NCI-H1092 (cell line): ENCODE measurements around the gene MTHFR.
A peak's percentile ranks its signal among the peaks of the same experiment; 100 is the strongest.

ENCODE experiments used
- DNase-seq: peaks from one replicate; lab custom pipeline; 2025; lab: John Stamatoyannopoulos, UW

Gene MTHFR

DNA sequence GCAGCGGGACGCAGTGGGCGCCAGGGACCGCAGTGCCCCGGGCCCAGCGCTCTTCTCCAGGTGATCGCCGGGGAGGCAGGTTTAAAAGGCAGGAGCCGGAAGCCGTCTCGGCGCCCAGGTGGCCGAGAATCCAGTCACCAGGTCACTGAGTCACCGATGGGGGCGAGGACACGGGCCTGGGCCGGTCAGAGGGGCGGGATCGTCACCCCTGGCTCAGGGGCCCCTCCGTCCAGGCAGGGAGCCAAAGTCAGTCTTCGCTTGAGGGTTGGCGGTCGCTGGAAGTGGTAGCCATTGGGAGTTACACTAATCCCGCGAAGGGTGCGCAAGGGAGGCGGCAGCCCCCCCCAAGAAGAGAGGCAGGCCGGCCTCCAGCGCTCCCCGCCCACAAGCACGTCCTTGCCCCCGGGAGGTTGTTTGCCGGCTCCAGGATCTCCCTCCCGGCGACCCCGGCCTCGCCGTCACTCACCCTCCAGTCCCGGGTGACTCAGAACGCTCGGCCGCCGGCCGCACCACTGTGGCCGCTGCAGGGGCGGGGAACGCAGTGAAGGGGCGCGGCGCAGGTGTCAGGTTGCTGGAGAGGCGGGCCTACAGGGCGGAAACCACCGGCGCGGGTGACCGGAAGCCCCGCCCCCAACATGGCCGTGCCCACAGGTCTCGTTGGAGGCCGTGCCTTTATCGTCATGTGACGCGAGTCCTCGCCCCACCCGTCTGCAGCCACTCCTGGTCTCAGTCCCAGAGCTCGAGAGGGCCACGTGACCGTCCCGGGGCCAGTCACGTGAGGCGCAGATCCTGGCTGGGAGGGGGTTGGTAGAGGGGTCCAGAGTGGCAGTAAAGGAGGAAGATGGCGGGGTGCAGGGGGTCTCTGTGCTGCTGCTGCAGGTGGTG lies at the start of gene MTHFR, which contains the start of gene CLCN6:
Gene MTHFR (minus strand): TSS at position 543 of the 885 bp plus-strand sequence. CDS start 2,848 bp downstream, outside the sequence.
Gene CLCN6 (plus strand): TSS at position 770 of the 885 bp plus-strand sequence. CDS start 72 bp downstream, at position 842.
- DNase-seq, result peak; percentile 99

DNA sequence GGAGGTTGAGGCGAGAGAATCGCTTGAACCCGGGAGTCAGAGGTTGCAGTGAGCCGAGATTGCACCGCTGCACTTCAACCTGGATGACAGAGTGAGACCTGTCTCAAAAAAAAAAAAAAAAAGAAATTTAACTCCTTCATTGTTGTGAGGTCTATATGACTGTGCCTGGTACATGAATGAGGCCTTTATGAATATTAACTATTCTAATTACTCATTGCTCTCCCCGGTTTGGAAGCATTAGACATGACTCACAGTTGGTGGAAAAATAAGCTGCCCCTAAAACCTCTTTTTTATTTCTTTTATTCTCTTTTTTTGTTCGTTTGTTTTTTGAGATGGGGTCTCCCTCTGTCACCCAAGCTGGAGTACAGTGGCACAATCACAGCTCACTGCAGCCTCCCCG lies 49.7 kb upstream of the MTHFR start:
- DNase-seq, result no peak

DNA sequence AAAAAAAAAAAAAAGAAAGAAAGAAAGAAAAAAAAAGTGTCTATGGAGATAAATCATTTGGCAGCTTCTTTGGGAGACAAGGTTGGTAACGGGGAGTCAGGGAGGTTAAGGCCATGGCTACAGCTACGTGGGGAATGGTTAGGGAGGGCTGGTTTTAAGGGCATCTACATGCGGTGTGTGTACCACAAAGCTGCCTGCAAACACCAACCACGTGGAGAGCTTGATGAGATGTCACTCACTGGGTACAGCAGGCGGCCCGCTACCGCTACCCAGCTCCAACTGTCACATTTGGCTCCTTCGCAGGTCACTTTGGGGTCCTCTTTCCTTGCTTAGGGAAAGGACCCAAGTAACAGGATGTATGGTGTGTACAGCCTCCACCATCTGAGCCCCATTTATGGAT lies 48.8 kb upstream of the MTHFR start:
- DNase-seq, result no peak

DNA sequence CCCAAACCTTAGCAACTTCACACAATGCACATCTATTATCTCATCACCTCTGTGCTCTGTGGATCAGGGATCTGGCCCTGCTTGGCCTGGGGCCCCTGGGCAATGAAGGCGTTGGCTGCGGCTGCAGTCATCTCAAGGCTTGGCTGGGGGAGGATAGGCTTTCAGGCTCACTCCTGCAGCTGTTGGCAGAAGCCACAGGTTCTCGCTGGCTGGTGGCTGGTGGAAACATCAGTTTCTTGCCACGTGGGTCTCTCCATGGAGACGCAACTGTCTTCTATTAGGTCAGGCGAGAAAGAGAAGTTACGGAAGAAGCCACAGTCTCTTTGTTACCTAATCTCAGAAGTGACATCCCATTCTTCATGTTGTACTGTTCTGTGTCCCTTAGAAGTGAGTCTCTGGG lies 45.4 kb upstream of the MTHFR start:
- DNase-seq, result no peak

DNA sequence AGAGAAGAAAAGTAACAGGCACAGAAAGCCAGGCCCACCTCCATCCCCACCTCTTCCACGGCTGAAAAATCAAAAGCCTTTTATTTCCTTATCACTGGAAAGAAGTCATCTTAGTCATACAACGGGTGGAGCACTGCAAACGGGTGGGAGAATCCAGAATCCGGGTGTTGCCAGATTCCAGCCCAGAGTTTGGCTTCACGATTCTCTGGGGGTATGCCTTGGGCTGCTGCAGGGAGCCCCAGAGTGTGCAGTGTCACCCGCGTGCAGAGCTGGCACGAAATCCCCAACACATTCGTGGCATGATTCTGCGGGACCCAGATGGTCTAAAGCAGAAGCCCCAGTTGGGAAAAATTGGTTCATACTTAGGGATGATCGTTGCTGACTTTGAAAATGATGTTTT lies 44.4 kb upstream of the MTHFR start:
- no peak for DNase-seq

DNA sequence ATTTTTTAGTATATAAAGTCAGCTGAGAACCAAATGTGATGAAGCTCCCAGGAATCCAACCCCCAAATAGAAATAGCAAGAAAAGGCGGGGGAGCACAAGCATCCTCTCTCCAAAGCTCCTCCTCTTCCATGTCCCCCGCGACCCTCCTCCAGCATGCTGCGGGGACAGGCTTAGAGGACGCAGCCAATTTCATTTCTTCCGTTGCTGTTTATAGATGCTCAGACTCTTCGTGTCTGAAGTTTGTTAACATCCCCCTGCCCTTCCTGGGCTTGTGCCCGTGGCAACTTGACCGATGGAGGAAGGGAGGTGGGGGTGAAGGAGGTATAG lies 42.6 kb upstream of the MTHFR start:
- DNase-seq, result peak; percentile 52

DNA sequence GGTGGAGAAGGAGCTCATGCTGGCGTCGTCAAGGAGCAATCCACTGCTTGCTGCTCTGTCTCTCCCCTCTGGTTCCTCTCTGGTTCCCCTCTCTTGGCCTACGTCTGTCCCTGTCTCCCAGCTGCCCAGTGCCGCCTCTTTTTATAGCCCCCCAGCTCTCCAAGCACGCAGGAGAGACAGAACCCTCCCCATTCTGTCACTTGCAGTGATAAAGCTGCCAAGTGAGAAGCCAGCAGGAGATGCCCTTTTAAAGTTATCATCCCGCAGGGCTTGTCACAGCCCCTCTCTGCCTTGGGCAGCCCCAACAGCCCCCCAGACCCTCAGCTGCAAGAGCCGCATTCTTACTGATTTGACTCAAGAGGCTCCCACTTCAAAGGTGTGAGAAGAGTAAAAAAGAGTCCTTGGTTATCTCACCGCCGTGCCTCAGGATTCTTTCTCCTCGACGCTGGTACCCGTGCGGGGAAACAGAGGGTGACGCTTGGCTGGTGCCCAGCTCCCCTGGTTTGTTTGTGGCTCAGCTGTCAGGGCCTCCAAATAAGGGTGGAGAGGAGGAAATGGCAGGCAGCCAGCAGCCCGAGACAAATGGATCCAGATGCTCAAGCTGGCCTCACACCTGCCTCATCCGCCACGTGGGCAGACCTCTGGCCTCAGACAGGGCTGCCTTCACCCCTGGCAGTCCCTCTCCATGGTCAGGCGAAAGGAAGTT lies 42.1 kb upstream of the MTHFR start, which contains the start of gene NPPA:
Gene NPPA (minus strand): TSS at position 117 of the 706 bp plus-strand sequence. CDS start 99 bp downstream, at position 18.
- peak; percentile 99 for DNase-seq

DNA sequence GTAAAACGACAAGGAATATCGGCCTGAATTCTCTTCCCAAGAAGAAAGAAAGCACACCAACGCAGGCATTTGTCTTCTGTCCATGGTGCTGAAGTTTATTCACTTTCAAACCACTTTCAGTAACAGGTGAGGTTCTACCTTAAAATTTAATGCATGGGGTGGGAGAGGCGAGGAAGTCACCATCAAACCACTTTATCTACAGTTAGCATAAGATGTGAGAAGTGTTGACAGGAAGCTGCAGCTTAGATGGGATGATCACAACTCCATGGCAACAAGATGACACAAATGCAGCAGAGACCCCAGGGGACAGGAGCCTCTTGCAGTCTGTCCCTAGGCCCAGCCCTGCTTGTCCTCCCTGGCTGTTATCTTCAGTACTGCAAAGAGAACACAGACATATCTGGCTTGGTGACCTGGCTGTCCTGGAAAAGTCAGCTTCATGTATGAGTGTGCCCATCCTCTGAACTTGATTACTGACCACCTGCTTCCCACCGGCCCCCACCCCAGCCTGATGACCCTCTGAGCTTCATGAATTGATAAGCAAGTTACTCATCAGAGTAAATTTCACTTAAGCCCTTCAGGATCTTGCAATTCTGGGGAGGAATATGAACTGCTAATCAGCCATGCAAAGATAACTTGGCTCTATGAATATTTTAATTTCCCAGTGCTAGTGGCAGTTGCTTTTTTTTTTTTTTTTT lies 40.0 kb upstream of the MTHFR start:
- DNase-seq, result no peak

DNA sequence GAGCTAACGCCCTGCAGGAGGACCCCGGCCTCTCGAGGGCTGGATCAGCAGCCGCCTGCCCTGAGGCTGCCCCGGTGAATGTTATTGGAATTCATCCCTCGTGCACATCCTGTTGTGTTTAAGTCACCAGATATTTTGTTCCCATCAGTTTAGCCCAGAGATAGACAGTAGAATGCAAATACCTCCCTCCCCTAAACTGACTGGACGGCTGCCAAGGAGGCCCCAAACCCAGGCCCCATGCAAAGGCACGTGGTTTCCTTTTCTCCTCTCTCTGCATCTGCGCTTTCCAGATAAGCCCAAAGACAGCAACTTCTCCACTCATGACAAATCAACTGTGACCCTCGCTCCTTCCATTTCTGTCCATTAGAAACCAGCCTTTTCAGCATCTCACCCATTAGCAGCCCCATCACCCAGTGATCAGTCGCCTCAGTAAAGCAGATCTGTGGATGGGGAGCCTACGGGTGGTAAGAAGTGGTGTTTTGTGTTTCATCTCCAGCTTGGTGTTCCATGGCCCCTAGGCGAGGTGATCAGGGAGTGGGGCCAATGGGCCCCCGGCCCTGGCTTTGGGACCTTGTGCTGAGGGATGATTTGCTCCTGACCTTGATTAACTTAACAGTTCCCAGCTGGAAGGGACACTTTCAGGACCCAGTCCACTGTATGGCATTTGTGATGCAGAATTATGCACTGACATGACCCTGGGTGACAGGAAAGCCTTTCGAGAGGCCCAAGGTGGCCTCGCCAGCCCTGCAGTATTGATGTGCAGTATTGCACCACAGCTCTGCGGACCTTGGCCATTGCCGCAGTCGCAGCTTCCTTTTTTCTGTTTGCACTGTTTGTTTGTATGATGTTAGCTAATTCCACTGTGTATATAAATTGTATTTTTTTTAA lies 36.6 kb upstream of the MTHFR start:
- no peak for DNase-seq

DNA sequence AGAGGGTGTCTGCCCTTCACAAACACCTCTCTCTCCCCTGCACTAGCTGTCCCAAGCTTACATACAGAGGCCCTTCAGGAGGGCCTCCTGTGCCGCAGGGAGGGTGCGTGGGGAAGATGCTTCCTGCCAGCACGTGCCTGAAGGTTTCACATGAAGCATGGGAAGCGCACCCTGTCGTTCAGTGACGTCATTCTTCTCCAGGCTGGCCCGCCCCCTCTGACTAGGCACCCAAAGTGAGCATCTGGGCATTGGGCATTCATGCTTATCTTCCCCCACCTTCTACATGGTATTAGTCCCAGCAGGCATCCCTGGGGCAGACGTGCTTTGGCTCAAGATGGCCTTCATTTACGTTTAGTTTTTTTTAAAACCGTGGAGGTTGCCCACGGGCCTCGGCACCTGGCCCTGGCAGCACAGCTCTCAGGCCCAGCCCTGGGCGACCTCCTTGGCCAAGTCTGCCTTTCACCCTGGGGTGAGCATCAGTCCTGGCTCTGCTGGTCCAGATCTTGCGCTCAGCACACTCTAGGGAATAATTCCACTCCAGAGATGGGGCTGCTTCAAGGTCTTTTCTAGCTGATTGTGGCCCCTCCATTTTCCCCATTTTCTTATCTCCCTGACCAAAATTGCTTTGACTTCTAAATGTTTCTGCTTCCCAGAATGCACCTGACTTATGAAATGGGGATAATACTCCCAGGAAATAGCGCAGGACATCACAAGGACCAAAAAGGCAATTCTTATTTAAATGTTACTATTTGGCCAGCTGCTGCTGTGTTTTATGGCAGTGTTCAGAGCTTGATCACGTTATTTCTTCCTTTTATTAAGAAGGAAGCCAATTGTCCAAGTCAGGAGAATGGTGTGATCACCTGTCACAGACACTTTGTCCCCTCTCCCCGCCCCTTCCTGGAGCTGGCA lies 35.7 kb upstream of the MTHFR start:
- no peak for DNase-seq

DNA sequence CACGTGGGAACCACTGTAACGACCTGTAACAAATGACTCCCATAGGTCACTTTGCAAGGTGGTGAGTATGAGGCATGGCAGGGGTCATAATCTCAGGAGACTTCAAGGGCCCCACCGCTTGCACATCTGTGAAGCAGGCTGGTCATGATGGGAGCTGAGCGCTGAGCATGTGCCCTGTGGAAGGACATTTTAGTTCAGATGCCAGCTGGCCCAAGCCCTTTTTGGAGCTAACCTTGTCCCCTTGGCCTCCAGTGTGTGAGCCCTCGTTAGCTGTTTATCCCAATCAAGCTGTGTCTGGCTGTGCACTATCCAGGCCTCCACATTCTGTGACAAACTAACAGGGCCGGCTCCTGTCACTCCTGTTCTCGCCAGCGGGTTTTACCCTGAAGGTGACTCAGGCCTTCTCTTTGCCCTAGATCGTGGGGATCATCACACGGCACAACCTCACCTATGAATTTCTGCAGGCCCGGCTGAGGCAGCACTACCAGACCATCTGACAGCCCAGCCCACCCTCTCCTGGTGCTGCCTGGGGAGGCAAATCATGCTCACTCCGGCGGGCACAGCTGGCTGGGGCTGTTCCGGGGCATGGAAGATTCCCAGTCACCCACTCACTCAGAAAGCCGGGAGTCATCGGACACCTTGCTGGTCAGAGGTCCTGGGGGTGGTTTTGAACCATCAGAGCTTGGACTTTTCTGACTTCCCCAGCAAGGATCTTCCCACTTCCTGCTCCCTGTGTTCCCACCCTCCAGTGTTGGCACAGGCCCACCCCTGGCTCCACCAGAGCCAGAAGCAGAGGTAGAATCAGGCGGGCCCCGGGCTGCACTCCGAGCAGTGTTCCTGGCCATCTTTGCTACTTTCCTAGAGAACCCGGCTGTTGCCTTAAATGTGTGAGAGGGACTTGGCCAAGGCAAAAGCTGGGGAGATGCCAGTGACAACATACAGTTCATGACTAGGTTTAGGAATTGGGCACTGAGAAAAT lies 34.3 kb upstream of the MTHFR start:
- no peak for DNase-seq

DNA sequence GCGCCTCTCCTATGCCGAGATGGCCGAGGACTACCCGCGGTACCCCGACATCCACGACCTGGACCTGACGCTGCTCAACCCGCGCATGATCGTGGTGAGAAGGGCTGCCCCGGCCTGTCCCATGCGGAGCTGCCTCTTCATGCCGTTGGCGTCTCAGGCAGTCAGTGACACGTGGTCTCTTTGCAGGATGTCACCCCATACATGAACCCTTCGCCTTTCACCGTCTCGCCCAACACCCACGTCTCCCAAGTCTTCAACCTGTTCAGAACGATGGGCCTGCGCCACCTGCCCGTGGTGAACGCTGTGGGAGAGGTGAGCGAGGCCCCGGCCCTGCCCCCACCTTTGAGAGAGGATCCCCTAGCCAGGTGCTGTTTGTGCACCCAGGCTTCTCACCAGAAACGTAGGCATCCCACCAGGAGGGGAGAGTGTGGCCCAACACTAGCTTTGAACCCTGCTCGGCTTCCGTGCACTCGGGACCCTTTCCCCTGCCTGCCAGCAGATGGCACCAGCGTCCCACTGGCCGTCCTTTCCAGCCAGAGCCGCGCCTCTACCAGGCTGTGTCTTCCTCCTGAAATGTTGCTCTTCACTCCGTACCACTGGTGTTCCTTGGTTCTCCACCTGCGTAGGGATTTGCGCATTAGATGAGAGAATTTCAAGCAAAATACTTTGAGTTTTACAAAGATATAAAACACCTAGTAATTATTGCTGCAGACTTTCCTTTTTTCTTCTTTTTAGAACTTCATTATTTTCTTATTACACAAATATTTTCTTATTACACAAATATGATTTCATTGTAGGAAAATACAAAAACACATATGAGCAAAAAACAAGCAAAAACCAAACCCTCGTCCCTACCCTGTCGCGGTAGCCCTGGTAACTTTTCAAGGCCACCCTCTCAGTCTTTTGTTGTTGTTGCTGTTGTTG lies 32.8 kb upstream of the MTHFR start:
- peak; percentile 62 for DNase-seq

DNA sequence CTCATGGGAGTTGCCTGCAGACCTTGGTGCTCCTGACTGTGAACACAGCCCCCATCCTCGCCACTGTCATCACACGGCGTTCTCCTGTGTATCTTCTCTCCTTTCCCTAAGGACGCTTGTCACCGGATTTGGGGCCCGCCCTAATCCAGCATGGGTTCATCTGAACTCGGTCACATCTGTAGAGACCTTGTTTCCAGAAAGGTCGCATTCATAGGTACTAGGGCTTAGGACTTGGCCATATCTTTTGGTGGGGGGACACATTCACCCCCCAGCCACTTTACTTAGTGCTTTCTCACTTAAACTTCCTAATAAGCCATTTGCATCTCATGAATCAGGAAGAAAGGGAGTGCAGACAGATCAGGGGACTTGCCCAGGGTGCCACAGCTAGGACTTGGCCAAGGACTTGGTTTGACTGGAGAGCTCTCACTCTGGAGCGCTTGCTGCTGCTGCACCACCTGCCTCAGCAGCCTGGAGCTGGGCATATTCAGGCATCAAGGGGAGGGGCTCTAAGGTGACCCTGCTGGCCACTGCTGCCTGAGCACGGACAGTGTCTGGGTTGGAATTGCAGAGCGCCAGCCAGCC lies 32.1 kb upstream of the MTHFR start:
- no peak for DNase-seq

DNA sequence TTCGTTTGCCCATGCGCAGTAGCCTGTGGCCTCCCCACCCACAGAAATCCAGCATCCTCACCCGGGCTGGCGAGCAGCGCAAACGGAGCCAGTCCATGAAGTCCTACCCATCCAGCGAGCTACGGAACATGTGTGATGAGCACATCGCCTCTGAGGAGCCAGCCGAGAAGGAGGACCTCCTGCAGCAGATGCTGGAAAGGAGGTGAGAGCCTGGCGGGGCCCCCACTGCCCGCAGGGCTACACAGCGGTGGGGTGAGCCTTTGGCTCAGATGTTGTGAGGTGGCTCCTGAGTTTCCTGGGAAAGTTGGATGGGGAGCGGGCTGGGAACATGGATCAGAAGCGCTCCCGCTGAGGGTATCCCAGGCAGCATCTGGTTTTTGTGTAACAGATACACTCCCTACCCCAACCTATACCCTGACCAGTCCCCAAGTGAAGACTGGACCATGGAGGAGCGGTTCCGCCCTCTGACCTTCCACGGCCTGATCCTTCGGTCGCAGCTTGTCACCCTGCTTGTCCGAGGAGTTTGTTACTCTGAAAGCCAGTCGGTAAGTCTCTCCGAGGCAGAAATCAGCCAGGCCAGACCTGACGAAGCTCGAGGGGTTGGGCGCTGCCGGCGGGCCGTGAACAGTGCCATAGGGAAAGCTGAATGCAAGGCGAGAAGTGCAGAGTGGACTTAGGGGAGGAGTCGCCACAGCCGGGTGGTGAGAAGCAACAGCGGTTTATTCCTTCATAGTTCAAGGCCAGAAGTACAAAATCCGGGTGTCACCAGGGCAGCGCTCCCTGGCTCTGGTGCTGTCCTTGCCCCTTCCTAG lies 31.4 kb upstream of the MTHFR start:
- no peak for DNase-seq

DNA sequence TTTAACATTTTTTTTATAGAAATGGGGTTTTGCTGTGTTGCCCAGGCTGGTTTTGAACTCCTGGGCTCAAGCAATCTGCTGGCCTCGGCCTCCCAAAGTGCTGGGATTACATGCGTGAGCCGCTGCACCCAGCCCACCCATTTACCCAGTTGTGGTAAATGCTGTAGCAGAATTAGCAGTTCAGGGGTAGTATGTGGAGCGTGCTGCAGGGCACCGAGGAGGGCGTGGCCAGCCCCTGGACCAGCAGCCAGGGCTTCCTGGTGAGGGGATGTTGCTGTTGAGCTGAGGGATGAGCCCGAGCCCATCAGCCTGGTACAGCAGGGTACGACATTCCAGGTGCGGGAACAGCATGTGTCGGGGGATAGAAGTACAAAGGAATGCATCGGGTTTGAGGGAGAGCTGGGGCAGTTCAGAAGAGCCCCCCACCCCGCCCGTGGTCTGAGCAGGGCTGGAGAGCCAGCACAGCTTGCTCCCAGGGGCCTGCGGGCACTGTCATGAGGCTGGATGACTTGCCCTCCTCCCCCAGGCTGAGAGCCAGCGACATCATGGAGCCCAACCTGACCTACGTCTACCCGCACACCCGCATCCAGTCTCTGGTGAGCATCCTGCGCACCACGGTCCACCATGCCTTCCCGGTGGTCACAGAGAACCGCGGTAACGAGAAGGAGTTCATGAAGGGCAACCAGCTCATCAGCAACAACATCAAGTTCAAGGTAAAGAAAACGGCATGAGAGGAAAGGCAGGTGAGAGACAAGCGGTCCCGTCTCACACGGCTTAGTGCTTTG lies 29.9 kb upstream of the MTHFR start:
- DNase-seq, result no peak

DNA sequence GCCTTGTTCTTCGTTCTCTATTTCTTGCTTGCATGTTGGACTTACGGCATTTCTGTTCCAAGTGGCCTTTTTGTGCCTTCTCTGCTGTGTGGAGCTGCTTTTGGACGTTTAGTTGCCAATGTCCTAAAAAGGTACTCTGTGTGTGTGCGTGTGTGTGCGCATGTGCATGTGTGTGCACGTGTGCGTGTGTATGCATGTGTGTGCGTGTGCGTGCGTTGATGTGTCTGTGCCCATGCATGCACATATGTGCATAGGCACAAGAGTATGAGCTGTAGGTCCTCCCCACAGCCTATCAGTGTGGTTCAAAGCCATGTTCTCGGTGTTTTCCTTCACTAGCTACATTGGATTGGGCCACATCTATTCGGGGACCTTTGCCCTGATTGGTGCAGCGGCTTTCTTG lies 28.1 kb upstream of the MTHFR start:
- DNase-seq, result no peak
